ENCODE results near the gene EPHA6.

The EPHA6 gene

GRCh38 chr3:97043411-97043810, 229.0 kb downstream of the EPHA6 start:
- H3K79me2 ChIP-seq (ENCODE audit: insufficient read depth, low read length) = no peaks in the 10 kb centered on the region
- no peaks in the 10 kb centered on the region for H3K4me1 ChIP-seq (ENCODE audit: insufficient read depth, low read length, severe bottlenecking)
- H3K27ac ChIP-seq (ENCODE audit: low read depth, low read length, poor library complexity, severe bottlenecking) = no peak overlapping the region
- no peaks in the 10 kb centered on the region for H4K20me1 ChIP-seq (ENCODE audit: insufficient read depth, low read length)
- no peaks in the 10 kb centered on the region for H3K36me3 ChIP-seq (ENCODE audit: insufficient read depth, low read length)
- no peak overlapping the region for H3K9ac ChIP-seq (ENCODE audit: low read length)
- no peaks in the 10 kb centered on the region for H3F3A ChIP-seq (ENCODE audit: insufficient read depth, low read length)
- H3K4me3 ChIP-seq (ENCODE audit: low read depth, low read length, poor library complexity, severe bottlenecking) = no peak overlapping the region
- H3K9me3 ChIP-seq (ENCODE audit: low read length) = no peaks in the 10 kb centered on the region
- H3K27me3 ChIP-seq (ENCODE audit: insufficient read depth, low read length) = no peaks in the 10 kb centered on the region
- no peak overlapping the region for H3K4me2 ChIP-seq (ENCODE audit: low read length)
- TF ChIP-seq CTCF (IDR thresholded peaks at IDR 0.05; ENCODE audit: low read length) = no peak
- TF ChIP-seq EZH2 (IDR thresholded peaks at IDR 0.05; ENCODE audit: borderline replicate concordance, low read length) = no peak
- no peak overlapping the region for H2AFZ ChIP-seq (ENCODE audit: low read length)
- no peaks in the 10 kb centered on the region for H3K9me2 ChIP-seq (ENCODE audit: low read depth, low read length)

DNA sequence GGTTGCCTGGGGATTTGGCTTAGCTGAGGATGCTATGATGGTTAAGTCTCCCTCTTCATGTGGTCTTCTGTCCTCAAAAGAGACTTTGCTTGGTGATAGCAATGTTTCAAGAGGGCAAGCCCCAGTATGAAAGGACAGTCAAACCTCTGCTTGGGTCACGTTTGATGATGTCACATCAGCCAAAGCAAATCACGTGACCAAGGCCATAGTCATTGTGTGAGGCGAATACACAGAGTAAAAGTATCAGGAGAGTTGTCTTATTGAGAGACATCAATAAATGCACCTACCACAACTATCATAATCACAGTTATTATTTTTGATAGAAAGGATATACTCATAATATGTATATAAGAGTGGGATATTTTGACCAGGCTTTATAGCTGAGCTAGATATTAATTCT, 243.0 kb downstream of the EPHA6 start:
- no peak overlapping the region for H3K9ac ChIP-seq (ENCODE audit: low read length)
- no peak overlapping the region for H3K4me2 ChIP-seq (ENCODE audit: low read length)
- no peaks in the 10 kb centered on the region for H4K20me1 ChIP-seq (ENCODE audit: insufficient read depth, low read length)
- no peak overlapping the region for H3K27ac ChIP-seq (ENCODE audit: low read depth, low read length, poor library complexity, severe bottlenecking)
- H3K27me3 ChIP-seq (ENCODE audit: insufficient read depth, low read length) = no peaks in the 10 kb centered on the region
- H3K9me3 ChIP-seq (ENCODE audit: low read length) = no peaks in the 10 kb centered on the region
- no peaks in the 10 kb centered on the region for H3K4me1 ChIP-seq (ENCODE audit: insufficient read depth, low read length, severe bottlenecking)
- H3K36me3 ChIP-seq (ENCODE audit: insufficient read depth, low read length) = no peaks in the 10 kb centered on the region
- H3K79me2 ChIP-seq (ENCODE audit: insufficient read depth, low read length) = no peaks in the 10 kb centered on the region
- TF ChIP-seq CTCF (IDR thresholded peaks at IDR 0.05; ENCODE audit: low read length) (no peak), EZH2 (IDR thresholded peaks at IDR 0.05; ENCODE audit: borderline replicate concordance, low read length) (no peak)
- H3K9me2 ChIP-seq (ENCODE audit: low read depth, low read length) = no peaks in the 10 kb centered on the region
- no peaks in the 10 kb centered on the region for H3F3A ChIP-seq (ENCODE audit: insufficient read depth, low read length)
- H3K4me3 ChIP-seq (ENCODE audit: low read depth, low read length, poor library complexity, severe bottlenecking) = no peak overlapping the region
- no peak overlapping the region for H2AFZ ChIP-seq (ENCODE audit: low read length)

GRCh38 chr3:97059168-97059567, 244.8 kb downstream of the EPHA6 start:
- Histone ChIP-seq H3K9ac (ENCODE audit: low read length) (no peak overlapping the region), H3K79me2 (ENCODE audit: insufficient read depth, low read length) (no peaks in the 10 kb centered on the region), H3K27me3 (ENCODE audit: insufficient read depth, low read length) (no peaks in the 10 kb centered on the region), H3K9me3 (ENCODE audit: low read length) (no peaks in the 10 kb centered on the region), H3F3A (ENCODE audit: insufficient read depth, low read length) (no peaks in the 10 kb centered on the region), H3K27ac (ENCODE audit: low read depth, low read length, poor library complexity, severe bottlenecking) (no peak overlapping the region), H2AFZ (ENCODE audit: low read length) (no peak overlapping the region), H4K20me1 (ENCODE audit: insufficient read depth, low read length) (no peaks in the 10 kb centered on the region), H3K4me3 (ENCODE audit: low read depth, low read length, poor library complexity, severe bottlenecking) (no peak overlapping the region), H3K9me2 (ENCODE audit: low read depth, low read length) (no peaks in the 10 kb centered on the region), H3K4me1 (ENCODE audit: insufficient read depth, low read length, severe bottlenecking) (no peaks in the 10 kb centered on the region), H3K4me2 (ENCODE audit: low read length) (no peak overlapping the region), H3K36me3 (ENCODE audit: insufficient read depth, low read length) (no peaks in the 10 kb centered on the region)
- TF ChIP-seq CTCF (IDR thresholded peaks at IDR 0.05; ENCODE audit: low read length) (no peak), EZH2 (IDR thresholded peaks at IDR 0.05; ENCODE audit: borderline replicate concordance, low read length) (no peak)

All from OCI-LY1 (cell line).